ENCODE results near the gene SP8.

The SP8 gene

GRCh38 chr7:20754001-20754400 lies 32.7 kb downstream of the SP8 start:
- DNase-seq (ENCODE audit: low spot score) = no peak

GRCh38 chr7:20749906-20750305 lies 36.8 kb downstream of the SP8 start:
- DNase-seq (ENCODE audit: low spot score) = no peak

GRCh38 chr7:20748853-20749252 lies 37.8 kb downstream of the SP8 start:
- DNase-seq (ENCODE audit: low spot score) = no peak

- no peak for DNase-seq (ENCODE audit: low spot score)
These were observed 39.7 kb downstream of the SP8 start for GRCh38 chr7:20747001-20747400.

GRCh38 chr7:20745702-20746101 lies 41.0 kb downstream of the SP8 start:
- DNase-seq (ENCODE audit: low spot score) = no peak

GRCh38 chr7:20744954-20745446 lies 41.7 kb downstream of the SP8 start:
- no peak for DNase-seq (ENCODE audit: low spot score)

GRCh38 chr7:20742913-20743312 lies 43.8 kb downstream of the SP8 start:
- DNase-seq (ENCODE audit: low spot score) = no peak

- DNase-seq (ENCODE audit: low spot score) = no peak
These were observed 44.9 kb downstream of the SP8 start for GRCh38 chr7:20741801-20742200.

- DNase-seq (ENCODE audit: low spot score) = no peak
These were observed 47.9 kb downstream of the SP8 start for GRCh38 chr7:20738518-20739481.

- DNase-seq (ENCODE audit: low spot score) = no peak
These were observed 48.7 kb downstream of the SP8 start for GRCh38 chr7:20737840-20738448.

GRCh38 chr7:20735346-20736065 lies 51.2 kb downstream of the SP8 start:
- DNase-seq (ENCODE audit: low spot score) = no peak
